Natural killer cell (primary cell): ENCODE measurements around the gene C2orf49. TPM values are rescaled to one million over a fixed set of nuclear protein-coding genes. Genes with fewer than 3 reads are reported as not detected.

ENCODE experiments used
- ATAC-seq, 3 donors: fragments of 150-1000 bp in 2 of 3; fragments of 200-7000 bp in 1 of 3; cut with Tn5 transposase; 1 replicate in 1 of 3; 2 replicates in 2 of 3; pipeline ENCODE4 v1.10.0; 2021; ENCODE audit warnings: mild to moderate bottlenecking in 2 of 3, moderate library complexity in 2 of 3
- DNase-seq, 2 donors: peaks; one replicate each; pipeline versions ENCODE4 v3.0.0 to v3.0.0-alpha.2; 2013 to 2021; ENCODE audit warnings: mixed read lengths in 1 of 2
- H3K27ac ChIP-seq: one replicate; pipeline ENCODE4 v1.5.1; 2013; ENCODE audit warnings: mild to moderate bottlenecking, low read length
- H3K27me3 ChIP-seq: one replicate; pipeline ENCODE4 v1.6.1; 2013; ENCODE audit warnings: low read length; ENCODE audit not compliant: control insufficient read depth, insufficient read depth
- H3K36me3 ChIP-seq: one replicate; pipeline ENCODE4 v1.6.1; 2013; ENCODE audit warnings: low read length; ENCODE audit not compliant: control insufficient read depth, insufficient read depth
- H3K4me1 ChIP-seq: one replicate; pipeline ENCODE4 v1.6.1; 2013; ENCODE audit warnings: low read length; ENCODE audit not compliant: control insufficient read depth, insufficient read depth
- H3K4me3 ChIP-seq: one replicate; pipeline ENCODE4 v1.5.1; 2013; ENCODE audit warnings: low read length
- H3K9me3 ChIP-seq: one replicate; pipeline ENCODE4 v1.6.1; 2013; ENCODE audit warnings: low read length; ENCODE audit not compliant: control insufficient read depth, insufficient read depth
- H3K27ac Mint-ChIP-seq, 2 donors: one replicate each; pipeline ENCODE4 v1.8.0; 2022; ENCODE audit warnings: mild to moderate bottlenecking in 2 of 2, mixed read lengths in 2 of 2, moderate library complexity in 1 of 2
- H3K27me3 Mint-ChIP-seq, 2 donors: one replicate each; pipeline ENCODE4 v1.8.0; 2022; ENCODE audit warnings: low read depth in 2 of 2, mixed read lengths in 2 of 2
- H3K36me3 Mint-ChIP-seq: one replicate; pipeline ENCODE4 v1.8.0; 2022; ENCODE audit warnings: mixed read lengths
- H3K4me1 Mint-ChIP-seq, 2 donors: one replicate each; pipeline ENCODE4 v1.8.0; 2022; ENCODE audit warnings: mixed read lengths in 2 of 2
- H3K4me3 Mint-ChIP-seq: one replicate; pipeline ENCODE4 v1.8.0; 2022; ENCODE audit warnings: mild to moderate bottlenecking, moderate library complexity, mixed read lengths
- H3K9me3 Mint-ChIP-seq, 2 donors: one replicate each; pipeline ENCODE4 v1.8.0; 2022; ENCODE audit warnings: mixed read lengths in 2 of 2
- WGBS: methylation state at CpG from one replicate; pipeline ENCODE4 v1.1.7; 2013; ENCODE audit warnings: missing lambda C conversion rate; ENCODE audit not compliant: insufficient coverage; 5-methylcytosine and 5-hydroxymethylcytosine counted together
- intact Hi-C: fragments of 100-400 bp; cut with micrococcal nuclease; formaldehyde crosslinking; loops from one replicate; pipeline ENCODE4 v1.14.2; 2022
- total RNA-seq, 4 donors: library from RNA; stranded (reverse); fragments of 120-200 nt in 1 of 4; gene quantifications; one replicate each; pipeline versions ENCODE4 v1.2.3 to v1.2.4, GENCODE V29; 2013 to 2022
- TF ChIP-seq, protein P1 (sequence below): fragments of 200-600 bp; IDR thresholded peaks from one replicate; pipeline ENCODE4 v1.8.0; 2022; ENCODE audit warnings: antibody characterized with exemption

Gene C2orf49
- total RNA-seq, 3 donors from 2014 or later (not counting 1 experiment from before 2014, with no cell fraction given): 19.4 to 23.5 (median 23.2) TPM

DNA sequence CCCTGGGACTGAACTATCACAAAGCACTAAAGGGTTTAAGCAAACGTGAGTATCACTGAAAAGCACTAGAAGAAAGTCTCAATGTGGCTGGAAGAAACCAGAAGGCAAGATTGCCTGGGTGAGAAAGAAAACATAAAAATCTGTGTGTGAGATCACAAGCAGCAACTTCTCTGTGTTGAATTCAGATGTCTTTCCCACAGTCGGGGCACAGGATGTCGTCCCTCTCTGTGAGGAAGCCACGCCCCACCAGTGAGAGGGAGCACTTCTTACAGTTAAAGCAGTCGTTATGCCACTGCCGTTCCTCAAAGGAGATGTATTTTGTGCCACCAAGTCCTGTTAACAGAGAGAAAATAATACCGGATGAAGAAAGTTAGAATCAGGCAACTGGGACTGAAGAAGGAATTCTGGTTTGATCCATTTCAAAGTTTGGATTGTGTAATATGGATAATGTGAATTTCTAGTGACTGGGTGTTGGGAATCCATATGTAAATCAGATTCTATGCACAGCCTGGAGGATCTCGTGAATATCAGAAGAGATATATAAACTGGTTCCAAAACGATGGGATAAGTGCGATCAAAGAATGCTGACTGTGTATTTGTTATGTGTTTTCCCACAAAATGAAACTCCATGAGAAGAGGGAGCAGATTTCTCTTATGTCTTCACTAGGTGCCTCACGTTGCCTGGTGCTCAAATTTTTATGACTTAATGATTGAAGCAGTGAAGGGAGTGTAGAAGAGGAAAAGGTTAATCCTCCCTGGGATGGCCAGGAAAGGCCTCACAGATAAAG, 24.0 kb downstream of the C2orf49 start:
- TF ChIP-seq, protein P1, sequence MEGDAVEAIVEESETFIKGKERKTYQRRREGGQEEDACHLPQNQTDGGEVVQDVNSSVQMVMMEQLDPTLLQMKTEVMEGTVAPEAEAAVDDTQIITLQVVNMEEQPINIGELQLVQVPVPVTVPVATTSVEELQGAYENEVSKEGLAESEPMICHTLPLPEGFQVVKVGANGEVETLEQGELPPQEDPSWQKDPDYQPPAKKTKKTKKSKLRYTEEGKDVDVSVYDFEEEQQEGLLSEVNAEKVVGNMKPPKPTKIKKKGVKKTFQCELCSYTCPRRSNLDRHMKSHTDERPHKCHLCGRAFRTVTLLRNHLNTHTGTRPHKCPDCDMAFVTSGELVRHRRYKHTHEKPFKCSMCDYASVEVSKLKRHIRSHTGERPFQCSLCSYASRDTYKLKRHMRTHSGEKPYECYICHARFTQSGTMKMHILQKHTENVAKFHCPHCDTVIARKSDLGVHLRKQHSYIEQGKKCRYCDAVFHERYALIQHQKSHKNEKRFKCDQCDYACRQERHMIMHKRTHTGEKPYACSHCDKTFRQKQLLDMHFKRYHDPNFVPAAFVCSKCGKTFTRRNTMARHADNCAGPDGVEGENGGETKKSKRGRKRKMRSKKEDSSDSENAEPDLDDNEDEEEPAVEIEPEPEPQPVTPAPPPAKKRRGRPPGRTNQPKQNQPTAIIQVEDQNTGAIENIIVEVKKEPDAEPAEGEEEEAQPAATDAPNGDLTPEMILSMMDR: no peak
- DNase-seq (peak in 1 of 2 donors; percentile 64), ATAC-seq (peak in 1 of 3 donors; percentile 52)
- Mint-ChIP-seq H3K9me3 (peaks cover 2 to 4% of the 10 kb centered on the region in 2 donors), H3K27ac (peak overlapping the region; percentile 51 to 59), H3K36me3 (peaks cover 15% of the 10 kb centered on the region), H3K27me3 (peaks cover 5 to 8% of the 10 kb centered on the region in 2 donors), H3K4me1 (peaks cover 20 to 28% of the 10 kb centered on the region in 2 donors), H3K4me3 (no peak overlapping the region)
- intact Hi-C loops: no loop called here
- Histone ChIP-seq H3K4me3 (no peak overlapping the region), H3K27me3 (no peaks in the 10 kb centered on the region), H3K36me3 (peaks cover 13% of the 10 kb centered on the region), H3K4me1 (peaks cover 4% of the 10 kb centered on the region), H3K27ac (no peak overlapping the region), H3K9me3 (peaks cover 4% of the 10 kb centered on the region)
- WGBS: 48% methylated on average over 11 of the region's 11 CpGs

DNA sequence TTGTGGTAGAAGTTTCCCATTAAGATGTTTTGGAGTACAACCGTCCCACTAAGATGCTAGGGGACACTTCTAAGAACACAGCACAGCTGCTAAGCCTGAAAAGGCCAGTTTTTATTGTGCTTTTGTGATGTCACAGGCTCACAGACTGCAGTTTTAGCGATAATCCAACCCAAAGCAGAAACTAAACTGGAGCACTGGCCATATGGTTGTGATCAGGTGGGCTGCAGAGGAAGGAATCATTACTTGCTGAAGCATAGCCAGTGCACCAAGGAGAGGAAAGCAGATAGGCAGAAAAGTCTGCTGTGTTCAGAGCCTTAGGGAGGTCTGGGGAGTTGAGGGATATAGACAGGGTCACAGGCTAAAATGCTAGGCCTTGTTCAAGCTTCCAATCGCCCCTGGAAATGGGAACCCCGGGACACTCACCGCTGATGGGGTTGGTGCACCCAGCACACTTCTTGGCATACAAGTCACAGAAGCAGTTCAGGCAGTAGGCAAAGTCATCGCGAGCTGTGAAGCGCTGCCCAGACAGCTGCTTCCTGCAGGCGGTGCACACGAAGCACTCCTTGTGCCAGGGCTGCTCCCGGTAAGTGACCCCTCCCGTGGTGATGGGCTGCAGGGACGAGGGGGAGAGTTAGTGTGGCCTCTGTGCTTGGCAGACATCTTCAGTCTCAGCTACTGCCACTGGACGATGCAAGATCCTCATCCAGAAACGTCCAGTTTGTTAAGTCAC, 25.7 kb downstream of the C2orf49 start:
- peaks cover 20 to 28% of the 10 kb centered on the region in 2 donors for H3K4me1 Mint-ChIP-seq
- DNase-seq (peak in 1 of 2 donors; percentile 12), ATAC-seq (peak in 2 of 3 donors; percentile 5 to 39)
- H3K27me3 Mint-ChIP-seq: peaks cover 7 to 8% of the 10 kb centered on the region in 2 donors
- no peak overlapping the region for H3K4me3 Mint-ChIP-seq
- H3K36me3 Mint-ChIP-seq: peaks cover 3% of the 10 kb centered on the region
- Histone ChIP-seq H3K27ac (no peak overlapping the region), H3K9me3 (no peaks in the 10 kb centered on the region), H3K4me3 (no peak overlapping the region), H3K4me1 (peaks cover 4% of the 10 kb centered on the region), H3K36me3 (peaks cover 2% of the 10 kb centered on the region), H3K27me3 (no peaks in the 10 kb centered on the region)
- intact Hi-C loops: no loop called here
- no peaks in the 10 kb centered on the region for H3K9me3 Mint-ChIP-seq
- 40% methylated on average over 15 of the region's 15 CpGs for WGBS
- TF ChIP-seq, protein P1: no peak
- no peak overlapping the region for H3K27ac Mint-ChIP-seq

DNA sequence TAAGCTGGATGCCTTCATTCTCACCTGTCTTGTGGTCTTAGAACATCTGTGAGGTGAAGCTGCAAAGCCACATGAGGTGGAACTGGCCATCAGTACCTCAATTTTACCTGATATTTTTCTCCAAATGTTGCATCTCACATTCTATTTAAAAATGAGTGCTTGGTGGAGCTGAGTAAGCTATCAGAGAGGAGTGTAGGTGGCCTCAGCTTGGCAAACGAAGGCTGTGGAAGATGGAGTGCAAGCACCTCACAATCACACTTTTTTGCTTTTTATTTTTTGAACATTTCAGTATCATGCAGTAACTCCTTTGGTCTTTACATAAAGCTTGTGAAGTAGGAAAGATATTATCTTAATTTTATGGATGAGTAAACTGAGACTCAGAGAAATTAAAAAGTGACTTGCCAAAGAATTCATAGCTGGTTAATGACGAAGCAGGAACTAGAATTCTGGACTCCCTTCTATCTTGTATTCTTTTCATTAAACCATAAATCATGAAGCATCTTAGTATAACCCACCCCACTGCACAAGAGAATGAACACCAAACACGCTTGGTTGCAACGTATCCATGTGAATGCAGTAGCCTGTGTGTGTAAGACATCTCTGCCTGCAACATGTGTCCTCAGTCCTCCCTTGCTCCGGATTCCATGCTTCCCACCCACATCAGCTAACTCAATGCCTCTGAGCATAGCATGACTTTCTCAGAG, 27.2 kb downstream of the C2orf49 start:
- Mint-ChIP-seq H3K4me3 (no peak overlapping the region), H3K36me3 (no peaks in the 10 kb centered on the region), H3K27ac (no peak overlapping the region), H3K9me3 (no peaks in the 10 kb centered on the region), H3K4me1 (peaks cover 22 to 29% of the 10 kb centered on the region in 2 donors), H3K27me3 (peaks cover 11 to 16% of the 10 kb centered on the region in 2 donors)
- TF ChIP-seq, protein P1: no peak
- ATAC-seq: no peak
- no peak for DNase-seq
- peaks cover 4% of the 10 kb centered on the region for H3K4me1 ChIP-seq
- no peaks in the 10 kb centered on the region for H3K27me3 ChIP-seq
- H3K36me3 ChIP-seq: no peaks in the 10 kb centered on the region
- 89% methylated on average over 4 of the region's 5 CpGs for WGBS
- no peaks in the 10 kb centered on the region for H3K9me3 ChIP-seq
- intact Hi-C loops: no loop called here
- no peak overlapping the region for H3K27ac ChIP-seq
- no peak overlapping the region for H3K4me3 ChIP-seq
